ENCODE data around the gene NPB. TPM values are rescaled to one million over a fixed set of nuclear protein-coding genes. Genes with fewer than 3 reads are reported as not detected.

NPB gene
- total RNA-seq, 3 donors from 2014 or later (not counting 1 experiment from before 2014, with no cell fraction given) = 0.18 to 0.31 TPM; not detected in 1

DNA sequence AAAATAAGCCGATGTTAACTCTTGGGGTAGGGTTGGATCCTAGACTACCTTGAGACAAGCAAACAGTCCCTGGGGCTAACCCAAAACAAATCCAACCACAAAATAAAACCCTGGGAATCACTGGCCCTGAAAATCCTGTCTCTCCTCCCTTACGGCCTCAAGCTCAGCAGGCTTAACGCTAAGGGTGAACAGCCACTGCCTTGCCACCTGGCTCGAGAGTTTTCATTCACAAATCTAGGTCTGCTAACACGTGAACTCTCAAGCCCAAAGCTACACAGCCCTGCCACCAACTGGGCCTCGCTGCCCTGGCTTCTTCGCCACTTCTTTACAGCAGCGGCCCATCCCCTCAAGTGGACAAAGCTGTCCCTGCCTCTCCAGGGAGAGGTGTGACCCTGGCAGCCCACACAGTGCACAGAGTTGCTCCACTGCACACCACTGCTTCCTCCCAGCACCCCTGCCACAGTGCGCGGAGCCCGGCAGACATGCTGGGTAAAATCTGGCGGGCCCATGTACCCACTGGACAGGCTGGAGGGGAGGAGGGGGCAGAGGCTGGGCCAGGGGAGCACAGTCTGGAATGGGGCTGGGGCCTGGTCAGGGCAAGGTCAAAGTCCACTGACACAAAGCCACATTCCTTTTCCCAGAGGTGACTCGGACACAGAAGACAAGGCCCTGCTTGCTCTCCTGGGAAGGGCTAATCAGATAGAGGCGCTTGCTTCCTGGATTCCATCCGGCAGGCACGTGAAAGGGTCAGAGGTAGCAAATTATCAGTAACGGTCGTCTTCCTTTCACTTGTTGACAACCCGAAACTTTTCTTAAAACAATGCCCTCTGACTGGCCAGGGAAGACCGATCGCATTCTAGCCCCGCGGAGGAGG lies 8.2 kb downstream of the NPB start:
- Mint-ChIP-seq H3K9me3 (no peaks in the 10 kb centered on the region), H3K4me1 (peaks cover 5 to 21% of the 10 kb centered on the region in 2 donors), H3K36me3 (no peaks in the 10 kb centered on the region), H3K27ac (peak overlapping the region in 1 of 2 donors; percentile 24), H3K4me3 (peak overlapping the region; percentile 89), H3K27me3 (ENCODE audit: low read depth in 2 of 2) (no peaks in the 10 kb centered on the region)
- DNase-seq (peak in 1 of 2 donors; percentile 32), ATAC-seq (no peak)
- Histone ChIP-seq H3K4me3 (ENCODE audit: low read length) (peak overlapping the region; percentile 51), H3K36me3 (ENCODE audit: control insufficient read depth, insufficient read depth, low read length) (peaks cover 53% of the 10 kb centered on the region), H3K27me3 (ENCODE audit: control insufficient read depth, insufficient read depth, low read length) (no peaks in the 10 kb centered on the region), H3K27ac (ENCODE audit: low read length) (no peak overlapping the region), H3K4me1 (ENCODE audit: control insufficient read depth, insufficient read depth, low read length) (peaks cover 18% of the 10 kb centered on the region), H3K9me3 (ENCODE audit: control insufficient read depth, insufficient read depth, low read length) (no peaks in the 10 kb centered on the region)
- WGBS (ENCODE audit: insufficient coverage) = 42% methylated on average over 22 of the region's 23 CpGs
- intact Hi-C loops (cut with micrococcal nuclease) = no loop called here
- no peak for TF ChIP-seq CTCF (IDR thresholded peaks at IDR 0.05)

DNA sequence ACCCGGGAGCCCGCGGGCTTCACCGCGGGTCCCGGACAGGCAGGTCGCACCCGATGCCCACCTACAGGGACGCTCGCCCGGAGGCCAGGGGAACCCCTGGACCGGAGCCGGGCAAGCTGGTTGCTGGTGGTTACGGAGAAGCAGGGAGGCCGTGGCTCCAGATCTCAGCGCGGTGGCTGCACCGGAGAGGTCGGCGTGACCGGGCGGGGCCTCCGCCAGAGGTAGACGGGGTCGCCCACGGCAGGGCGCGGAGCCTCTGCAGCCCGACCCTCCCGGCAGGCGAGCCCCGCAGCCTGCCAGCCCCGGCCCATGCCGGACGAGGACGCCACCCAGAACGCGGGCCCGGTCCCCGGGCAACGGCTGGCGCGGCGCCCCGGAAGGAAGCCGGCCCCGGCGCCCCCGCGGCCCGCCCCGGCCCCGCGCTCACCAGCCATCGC lies 8.8 kb downstream of the NPB start:
- Mint-ChIP-seq H3K27me3 (ENCODE audit: low read depth in 2 of 2) (no peaks in the 10 kb centered on the region), H3K4me1 (peaks cover 7 to 25% of the 10 kb centered on the region in 2 donors), H3K9me3 (no peaks in the 10 kb centered on the region), H3K36me3 (no peaks in the 10 kb centered on the region), H3K27ac (peak overlapping the region in 1 of 2 donors; percentile 24), H3K4me3 (peak overlapping the region; percentile 89)
- intact Hi-C loops (cut with micrococcal nuclease) = no loop called here
- no peak for DNase-seq
- no peak for TF ChIP-seq CTCF (IDR thresholded peaks at IDR 0.05)
- H3K9me3 ChIP-seq (ENCODE audit: control insufficient read depth, insufficient read depth, low read length) = no peaks in the 10 kb centered on the region
- peaks cover 60% of the 10 kb centered on the region for H3K36me3 ChIP-seq (ENCODE audit: control insufficient read depth, insufficient read depth, low read length)
- ATAC-seq = peak in 1 of 3 donors; percentile 48
- WGBS (ENCODE audit: insufficient coverage) = under 1% methylated on average over 55 of the region's 55 CpGs
- H3K27me3 ChIP-seq (ENCODE audit: control insufficient read depth, insufficient read depth, low read length) = no peaks in the 10 kb centered on the region
- H3K27ac ChIP-seq (ENCODE audit: low read length) = no peak overlapping the region
- H3K4me3 ChIP-seq (ENCODE audit: low read length) = peak overlapping the region; percentile 51
- peaks cover 22% of the 10 kb centered on the region for H3K4me1 ChIP-seq (ENCODE audit: control insufficient read depth, insufficient read depth, low read length)

DNA sequence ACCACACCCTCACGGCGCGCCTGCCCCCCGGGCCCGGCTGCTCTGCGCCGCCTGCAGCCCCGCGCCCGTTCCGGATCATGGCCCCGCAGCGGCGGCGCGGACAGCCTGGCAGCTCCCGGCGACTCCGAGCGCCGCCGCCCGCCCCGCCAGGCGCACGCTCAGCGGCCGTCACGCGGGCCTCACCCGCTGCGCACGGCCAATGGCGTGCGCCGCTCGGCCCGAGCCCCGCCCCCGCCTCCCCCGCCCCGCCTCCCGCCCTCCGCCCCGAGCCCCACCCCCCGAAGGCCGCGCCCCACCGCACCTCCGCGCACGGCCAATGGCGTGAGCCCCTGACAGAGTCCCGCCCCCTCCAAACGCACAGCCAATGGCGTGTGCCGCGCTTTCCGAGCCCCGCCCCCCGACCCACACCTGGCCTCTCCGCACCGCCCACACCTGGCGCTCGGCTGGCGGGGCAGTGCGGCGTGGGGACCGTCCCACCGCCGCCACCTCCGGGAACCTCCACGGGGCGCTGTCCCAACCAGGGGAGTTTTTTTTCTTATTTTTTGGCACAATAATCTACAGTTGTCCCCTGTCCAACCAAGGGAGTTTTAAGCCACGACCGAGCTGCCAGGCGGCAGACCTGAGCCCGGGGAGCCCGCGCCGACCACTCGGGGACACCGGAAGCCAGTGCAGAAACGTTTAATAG lies 9.4 kb downstream of the NPB start, which contains the start of gene PCYT2:
Gene PCYT2, minus strand, starts transcription at position 123 of the 685 bp plus-strand sequence. Its CDS starts 44 bp downstream, at position 79.
- H3K4me3 ChIP-seq (ENCODE audit: low read length) = peak within 1 kb of the TSS; percentile 51
- peak within 1 kb of the TSS; percentile 89 for H3K4me3 Mint-ChIP-seq
- ATAC-seq (peak; percentile 92 to 97 (median 93)), DNase-seq (peak; percentile 83 to 96)
- no peaks in the 10 kb centered on the region for H3K27me3 Mint-ChIP-seq (ENCODE audit: low read depth in 2 of 2)
- H3K9me3 ChIP-seq (ENCODE audit: control insufficient read depth, insufficient read depth, low read length) = no peaks in the 10 kb centered on the region
- H3K4me1 ChIP-seq (ENCODE audit: control insufficient read depth, insufficient read depth, low read length) = peaks cover 25% of the 10 kb centered on the region
- H3K36me3 ChIP-seq (ENCODE audit: control insufficient read depth, insufficient read depth, low read length) = peaks cover 60% of the 10 kb centered on the region
- WGBS (ENCODE audit: insufficient coverage) = 4% methylated on average over 84 of the region's 84 CpGs
- intact Hi-C loops (cut with micrococcal nuclease) = no loop called here
- peak within 1 kb of the TSS; percentile 48 for H3K27ac ChIP-seq (ENCODE audit: low read length)
- H3K9me3 Mint-ChIP-seq = no peaks in the 10 kb centered on the region
- TF ChIP-seq CTCF (IDR thresholded peaks at IDR 0.05) = no peak
- peaks cover 11 to 30% of the 10 kb centered on the region in 2 donors for H3K4me1 Mint-ChIP-seq
- no peaks in the 10 kb centered on the region for H3K27me3 ChIP-seq (ENCODE audit: control insufficient read depth, insufficient read depth, low read length)
- H3K36me3 Mint-ChIP-seq = no peaks in the 10 kb centered on the region
- H3K27ac Mint-ChIP-seq = peak within 1 kb of the TSS in 1 of 2 donors; percentile 71
